GM20431 (cell line): Measurements from ENCODE around the gene MEIOSIN.

Source experiments
- in situ Hi-C: fragments of 300-500 bp; cut with MseI, MboI; formaldehyde crosslinking; loops from one replicate; pipeline ENCODE4 v1.15.0; 2020; ENCODE audit warnings: low sequenced_read_pairs; ENCODE audit not compliant: unreplicated experiment

MEIOSIN gene

DNA sequence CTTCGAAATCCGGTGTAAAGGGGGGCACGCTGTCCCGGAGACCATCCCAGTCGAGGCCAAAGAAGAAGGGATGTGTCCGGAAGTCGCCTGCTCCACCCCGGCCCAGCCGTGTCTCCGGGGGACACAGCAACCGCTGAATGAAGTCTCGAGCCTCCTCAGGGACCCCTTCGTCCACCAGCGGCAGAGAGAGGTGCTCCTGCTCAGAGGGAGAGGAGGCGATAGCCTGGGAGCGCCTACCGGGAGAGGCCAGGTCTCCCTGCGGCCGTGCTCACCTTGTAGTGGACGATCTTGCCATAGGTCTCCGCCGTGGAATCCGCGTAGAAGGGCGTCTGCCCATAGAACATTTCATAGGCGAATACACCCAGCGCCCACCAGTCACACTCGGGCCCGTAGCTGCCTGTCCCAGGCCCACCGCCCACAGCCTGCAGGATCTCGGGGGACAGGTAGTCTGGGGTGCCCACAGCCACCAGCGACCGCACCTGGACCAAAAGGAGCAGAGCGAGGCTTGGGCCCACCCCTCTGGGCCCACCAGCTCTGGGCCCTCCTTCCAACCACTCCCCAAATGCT is 44.2 kb downstream of the MEIOSIN start:
- in situ Hi-C loops, result no loop called here

DNA sequence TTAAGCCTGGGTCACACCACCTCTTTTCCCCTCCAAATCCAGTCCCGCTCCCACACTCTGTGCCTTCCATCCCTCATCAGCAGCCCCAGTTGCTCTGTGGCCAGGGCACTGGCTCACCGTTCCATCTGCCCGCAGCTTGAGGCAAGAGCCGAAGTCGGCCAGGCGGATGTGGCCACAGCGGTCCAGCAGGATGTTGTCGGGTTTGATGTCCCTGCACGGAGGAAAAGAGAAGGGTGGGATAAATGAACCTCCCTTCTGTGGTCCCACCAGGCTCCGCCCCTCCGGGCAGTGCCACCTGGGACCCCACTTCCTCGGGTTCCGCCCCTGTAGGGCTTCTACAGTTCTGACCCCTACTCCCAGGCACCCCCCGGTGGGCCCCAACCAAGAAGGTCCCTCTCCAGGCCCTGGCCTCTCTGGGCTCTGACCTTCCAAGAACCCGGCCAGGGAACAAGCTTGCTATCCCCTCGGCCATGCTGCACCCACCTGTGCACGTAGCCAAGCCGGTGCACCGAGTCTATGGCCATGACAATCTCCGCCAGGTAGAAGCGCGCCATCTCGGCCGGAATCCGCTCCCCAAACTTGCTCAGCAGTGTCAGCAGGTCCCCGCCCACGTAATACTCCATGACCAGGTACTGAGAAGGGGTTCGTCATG is 44.9 kb downstream of the MEIOSIN start:
- in situ Hi-C loops, result no loop called here

DNA sequence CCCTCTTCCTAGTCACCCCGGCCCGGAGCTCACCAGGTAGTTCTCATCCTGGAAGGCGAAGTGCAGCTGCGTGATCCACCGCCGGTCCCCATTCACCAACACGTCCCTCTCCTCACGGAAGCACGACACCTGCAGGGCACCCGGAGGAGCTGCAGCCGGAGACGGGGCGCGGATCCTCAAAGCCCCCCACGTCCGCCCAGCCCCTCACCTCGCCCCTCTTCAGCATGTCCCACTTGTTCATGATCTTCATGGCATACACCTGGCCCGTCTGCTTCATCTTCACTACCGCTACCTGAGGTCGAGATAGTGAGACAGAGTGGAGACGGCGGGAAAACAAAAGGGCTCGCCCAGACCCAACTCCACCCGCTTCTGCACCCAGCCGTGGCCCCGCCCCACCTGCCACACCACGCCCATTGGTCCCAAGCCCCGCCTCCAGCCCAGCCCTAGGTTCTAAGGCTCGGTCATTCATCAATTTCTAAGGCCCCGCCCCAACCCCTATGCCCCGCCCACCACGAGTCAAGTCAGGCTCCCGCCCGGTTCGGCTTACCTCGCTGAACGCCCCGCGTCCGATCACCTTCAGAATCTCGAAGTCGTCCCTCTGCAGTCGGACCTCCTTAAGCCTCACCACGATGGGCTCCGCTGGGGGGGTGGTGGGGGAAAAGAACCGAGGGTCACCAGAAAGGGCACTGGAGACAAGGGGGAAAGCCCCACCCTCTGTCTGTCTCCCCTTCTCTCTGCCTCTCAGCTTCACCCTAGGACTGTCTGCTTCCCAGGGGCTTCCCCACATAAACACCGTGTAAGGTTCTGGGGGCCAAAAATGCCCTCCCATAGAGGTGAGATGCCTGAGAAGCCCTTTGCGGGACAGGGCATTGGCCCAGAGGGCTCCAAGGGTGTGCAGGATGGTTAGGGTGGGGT is 46.2 kb downstream of the MEIOSIN start:
- in situ Hi-C loops, result no loop called here

DNA sequence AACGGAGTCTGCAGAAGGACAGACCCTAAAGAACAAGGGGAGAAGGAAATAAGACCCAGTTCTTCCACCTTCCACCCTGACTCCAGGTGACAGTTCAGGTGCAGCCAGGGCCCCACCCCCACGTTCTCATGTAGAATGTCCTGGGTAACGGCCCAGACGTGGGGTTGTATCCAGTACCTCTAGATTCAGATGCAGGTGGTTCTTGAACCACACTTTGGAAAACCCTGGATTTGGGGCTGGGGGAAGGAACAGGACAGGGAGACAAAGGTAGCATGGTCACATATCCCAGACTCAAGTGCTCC is 46.9 kb downstream of the MEIOSIN start:
- in situ Hi-C loops, result no loop called here

DNA sequence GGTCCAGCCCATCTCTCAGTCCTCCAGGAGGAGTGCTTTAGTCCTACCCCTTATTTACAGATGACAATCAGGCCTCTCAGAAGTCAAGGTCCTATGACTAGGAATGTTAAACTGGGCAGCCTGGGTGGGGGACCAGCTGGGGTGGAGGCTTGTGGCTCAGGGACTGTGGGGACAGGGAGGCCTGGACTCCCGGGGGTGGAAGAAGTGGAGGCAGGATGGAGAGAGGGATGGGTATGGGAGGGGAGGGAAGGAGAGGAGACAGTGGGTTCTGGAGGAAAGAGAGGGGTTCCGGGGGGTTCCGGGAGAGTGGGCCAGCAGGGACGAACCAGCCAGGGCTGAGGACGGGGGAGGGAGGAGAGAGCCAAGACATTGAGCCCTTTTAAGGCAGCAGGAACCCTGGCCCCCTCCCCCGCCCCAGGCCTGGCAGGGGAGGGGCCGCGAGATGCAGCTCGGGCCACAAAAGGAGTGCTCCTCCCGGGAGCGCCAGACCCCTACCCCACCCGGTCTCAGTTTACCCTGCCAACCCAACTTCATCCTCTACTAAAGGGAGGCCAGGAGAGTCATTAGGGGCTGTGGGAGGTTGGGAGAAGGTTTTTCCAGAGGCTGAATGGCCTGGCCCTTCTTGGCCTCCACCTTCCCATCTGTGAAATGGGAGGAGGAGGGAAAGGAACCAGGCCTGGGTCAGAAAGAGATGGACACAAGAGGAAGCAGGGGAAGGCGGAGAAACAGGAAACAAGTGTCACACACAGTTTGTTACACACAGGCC is 47.4 kb downstream of the MEIOSIN start:
- in situ Hi-C loops, result no loop called here

DNA sequence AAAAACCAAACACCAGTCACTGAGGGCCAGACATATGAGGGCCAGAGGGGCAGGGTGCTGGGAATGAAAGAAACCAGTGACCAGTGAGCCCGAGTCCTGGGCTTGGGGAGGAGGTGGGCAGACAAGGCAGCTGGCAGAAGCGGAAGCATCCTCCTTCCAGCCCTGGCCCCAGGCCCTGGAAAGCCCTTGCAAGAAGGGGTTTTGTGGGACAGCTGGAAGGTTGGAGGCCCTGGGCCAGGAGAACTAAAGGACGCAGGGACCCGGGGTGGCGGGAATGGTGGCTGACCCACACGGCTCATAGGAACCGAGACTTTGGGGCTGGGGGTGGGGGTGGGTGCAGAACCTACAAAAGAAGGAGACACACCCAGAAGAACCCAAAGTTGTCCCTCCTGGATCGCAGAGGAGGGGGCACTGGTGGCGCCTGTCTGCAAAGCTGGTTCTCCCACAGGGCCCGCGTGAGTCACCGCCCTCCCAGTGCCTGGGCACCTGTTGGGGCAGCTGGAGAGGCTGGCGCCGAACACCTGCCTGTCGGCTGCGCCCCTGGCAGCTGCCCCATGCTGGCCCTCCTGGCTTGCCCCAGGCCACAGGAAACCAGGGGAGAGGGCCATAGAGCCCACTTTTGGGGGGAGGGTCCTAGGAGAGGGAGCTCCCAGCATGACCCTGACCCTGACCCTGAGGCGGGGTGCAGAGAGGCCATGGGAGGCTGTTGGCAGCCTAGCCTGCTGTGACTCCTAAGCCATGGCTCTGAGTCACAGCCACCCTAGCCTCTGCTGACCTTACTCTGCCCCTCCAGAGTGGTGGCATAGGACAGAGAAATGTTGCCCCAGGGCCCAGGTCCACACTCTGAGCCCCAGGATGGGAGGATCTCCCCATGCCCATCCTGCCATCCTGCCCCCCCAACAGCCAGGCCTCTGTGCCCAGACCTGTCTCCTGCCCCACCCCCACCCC is 48.2 kb downstream of the MEIOSIN start:
- in situ Hi-C loops, result no loop called here

DNA sequence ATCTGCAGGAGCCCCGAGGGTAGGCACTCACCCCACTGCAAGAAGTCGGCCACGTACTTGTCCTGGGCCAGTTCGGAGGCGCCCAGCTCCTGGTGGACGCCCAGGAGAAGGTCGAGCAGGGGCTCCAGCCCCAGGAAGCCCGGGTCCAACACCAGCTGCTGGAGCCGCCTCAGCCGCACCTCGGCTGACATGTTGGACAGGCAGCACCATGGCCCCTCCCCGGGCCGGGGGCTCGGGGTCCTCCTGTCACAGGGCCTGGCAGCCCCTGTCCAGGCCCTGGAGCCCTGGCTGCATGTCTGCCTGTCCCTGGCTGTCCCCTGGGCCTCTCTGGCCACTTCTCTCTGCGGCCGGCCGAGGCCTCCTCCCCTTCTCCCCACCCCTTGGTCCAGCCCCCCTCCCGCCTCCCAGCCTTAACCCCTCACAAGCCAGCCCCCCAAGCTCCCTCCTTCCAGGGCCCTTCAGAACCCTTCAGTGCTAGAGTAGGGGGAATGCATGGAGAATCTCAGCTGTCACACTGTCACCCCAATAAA is 49.0 kb downstream of the MEIOSIN start, which contains the start of gene DMPK:
DMPK (minus strand) TSS at position 329 of the 530 bp plus-strand sequence; CDS start at position 191, 138 bp downstream.
- in situ Hi-C loops, result no loop called here

DNA sequence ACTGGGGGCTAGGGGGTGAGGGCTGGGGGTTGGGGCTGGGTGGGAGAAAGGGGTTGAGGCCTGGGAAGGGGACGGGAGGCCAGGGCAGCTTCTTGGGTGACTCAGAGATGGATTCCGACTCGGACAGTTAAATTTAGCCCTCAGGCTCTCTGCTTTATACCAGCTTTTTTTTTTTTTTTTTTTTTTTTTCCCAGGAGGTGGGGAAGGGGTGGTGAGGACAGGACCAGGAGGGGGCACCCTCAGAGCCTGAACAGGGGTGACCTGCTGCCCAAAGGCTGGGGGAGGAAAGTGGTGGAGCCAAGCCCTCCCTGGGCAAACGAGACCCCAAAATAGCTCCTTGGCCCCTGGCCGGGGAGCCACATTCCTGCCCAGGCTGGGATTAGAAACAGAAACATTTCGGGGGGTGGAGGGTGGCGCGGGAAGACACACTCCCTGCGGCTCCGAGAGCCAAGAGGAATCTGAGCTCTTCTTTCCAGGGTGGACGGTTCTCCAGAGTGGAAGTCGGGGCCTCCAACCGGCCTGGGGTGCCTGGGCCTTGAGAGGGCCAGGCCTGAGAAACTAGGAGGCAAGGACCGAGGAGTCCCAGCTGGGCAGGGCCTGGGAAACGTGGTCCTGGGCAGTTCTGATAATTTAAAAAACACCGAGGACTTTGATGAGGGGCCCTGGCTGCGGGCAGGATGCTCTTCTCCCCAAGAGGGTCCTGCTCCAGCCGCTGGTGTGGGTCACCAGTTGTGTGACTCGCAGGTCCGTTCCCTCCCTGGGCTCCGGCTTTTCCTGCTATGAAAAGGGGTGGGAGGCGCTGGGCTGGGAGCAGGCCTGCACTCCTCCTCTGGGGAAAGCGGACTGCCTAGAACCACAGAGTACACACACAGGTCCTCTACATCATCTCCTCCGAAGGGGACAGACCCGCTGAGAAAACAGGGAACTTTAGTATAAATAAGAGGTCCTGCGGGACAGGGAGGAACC is 49.9 kb downstream of the MEIOSIN start:
- in situ Hi-C loops, result no loop called here

DNA sequence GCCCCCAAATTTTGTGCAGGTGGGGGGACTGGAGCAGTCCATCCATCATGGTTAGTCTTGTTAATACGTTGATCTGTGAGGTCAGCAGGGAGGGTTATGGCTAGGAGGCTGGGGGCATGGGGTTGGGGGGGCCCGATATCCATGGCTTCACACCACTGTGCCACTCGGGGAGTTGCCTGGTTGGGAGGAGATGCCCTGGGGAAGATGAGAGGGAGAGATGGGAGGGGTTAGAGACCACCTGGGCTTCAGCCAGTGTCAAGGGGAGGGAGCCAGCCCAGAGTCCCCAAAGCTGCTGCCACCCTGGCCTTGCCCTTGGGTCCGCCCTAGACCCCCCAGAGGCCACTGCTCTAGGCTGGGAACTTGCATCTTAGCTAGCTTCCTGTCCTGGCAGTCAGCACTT is 50.9 kb downstream of the MEIOSIN start:
- in situ Hi-C loops, result no loop called here

DNA sequence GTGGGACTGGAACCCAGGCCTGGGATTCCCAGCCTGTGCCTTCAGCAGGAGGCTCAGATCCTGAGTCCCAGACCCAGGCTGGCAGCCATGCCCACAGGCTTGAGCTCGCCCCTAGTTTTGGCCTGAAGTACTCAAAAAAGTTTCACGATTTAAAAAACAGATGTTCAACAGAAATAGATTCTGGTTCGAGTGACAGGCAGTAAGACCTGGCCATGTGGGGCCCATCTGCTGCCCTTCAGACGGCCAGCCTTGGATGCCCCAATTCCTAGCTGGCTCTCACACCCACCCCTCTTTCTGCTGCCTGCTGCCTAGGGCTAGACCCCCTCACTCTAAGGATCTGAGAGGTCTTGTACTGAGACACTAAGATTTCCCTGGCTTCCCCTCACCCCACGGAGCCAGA is 51.9 kb downstream of the MEIOSIN start:
- in situ Hi-C loops, result no loop called here

DNA sequence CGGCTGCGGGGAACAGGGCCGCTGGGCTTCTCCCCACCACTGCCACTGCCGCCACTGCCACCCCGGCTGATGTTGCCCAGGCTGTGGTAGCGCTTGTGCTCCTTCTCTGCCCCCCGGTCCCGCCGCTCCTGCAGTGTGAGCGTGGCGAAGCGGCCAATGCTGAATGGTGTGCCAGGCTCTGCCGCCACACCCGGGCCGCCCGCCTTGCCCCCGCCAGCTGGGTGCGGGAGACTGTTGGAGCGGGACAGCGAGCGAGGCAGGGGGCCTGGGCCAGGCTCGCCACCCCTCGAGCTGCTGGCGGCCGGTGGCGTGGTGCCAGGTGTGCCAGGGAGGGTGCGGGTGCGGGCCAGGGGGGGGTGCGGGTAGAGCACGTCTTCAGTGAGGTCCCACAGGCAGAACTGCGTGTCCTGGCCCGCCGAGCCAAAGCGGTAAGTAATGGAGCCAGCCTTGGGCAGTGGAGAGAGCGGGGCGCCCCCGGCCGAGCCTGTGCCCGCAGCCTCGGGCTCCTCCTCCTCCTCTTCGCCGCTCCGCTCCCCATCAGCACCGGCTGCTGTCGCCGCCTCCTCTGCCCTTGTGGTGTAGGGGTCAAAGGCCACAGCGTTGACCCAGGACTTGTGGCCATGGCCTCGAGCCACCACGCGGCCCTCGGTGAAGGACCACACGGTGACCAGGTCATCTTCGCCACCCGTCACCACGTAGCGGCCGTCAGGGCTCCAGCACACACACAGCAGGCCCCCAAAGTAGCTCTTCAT is 52.7 kb downstream of the MEIOSIN start:
- in situ Hi-C loops, result no loop called here

DNA sequence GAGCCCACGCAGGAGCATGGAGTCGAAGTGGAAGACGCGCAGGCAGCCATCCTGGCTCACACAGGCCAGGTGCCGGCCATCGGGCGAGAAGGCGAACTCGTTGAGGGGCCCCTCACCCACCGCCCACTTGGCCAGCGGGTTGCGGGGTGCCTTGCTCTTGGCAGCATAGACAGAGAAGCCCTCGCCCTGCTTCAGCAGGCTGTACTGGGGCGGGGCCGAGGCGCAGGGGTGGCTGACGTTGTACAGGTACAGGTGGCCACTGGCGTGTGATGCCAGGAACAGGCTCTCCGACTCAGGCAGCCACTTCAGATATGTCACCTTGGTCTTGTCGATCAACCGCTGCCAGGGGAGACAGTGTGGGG is 53.3 kb downstream of the MEIOSIN start:
- in situ Hi-C loops, result no loop called here

DNA sequence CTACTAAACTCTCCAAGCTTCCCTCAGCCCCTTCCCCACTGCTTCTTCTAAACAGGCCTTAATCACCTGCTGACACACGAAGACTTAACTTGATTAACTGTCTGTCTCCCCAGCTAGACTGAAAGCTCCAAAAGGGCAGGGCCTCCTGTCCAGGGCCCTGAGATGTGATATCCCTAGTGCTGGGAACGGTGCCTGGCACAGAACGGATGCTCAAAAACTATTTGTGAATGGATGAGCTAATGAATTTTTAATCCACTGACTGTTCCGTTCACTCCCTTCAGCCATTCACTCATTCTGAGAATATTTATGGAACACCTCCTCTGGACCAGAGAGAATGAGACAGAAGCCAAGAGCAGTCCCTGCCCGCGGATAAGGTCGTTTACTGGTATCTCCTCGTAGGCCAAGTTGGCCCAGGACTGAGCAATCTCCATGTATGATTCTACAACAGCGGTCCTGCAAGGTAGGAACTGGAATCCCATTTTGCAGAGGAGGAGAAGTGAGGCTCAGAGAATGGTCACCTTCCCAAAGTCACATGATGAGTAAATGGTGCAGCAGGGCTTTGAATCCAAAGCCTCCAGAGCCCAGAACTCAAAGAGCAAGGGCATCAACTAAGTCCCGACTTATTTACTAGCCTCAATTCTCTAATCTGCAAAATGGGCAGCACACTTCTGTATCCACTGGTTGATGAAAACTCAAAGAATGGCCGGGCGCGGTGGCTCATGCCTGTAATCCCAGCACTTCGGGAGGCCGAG is 56.0 kb downstream of the MEIOSIN start:
- in situ Hi-C loops, result no loop called here

DNA sequence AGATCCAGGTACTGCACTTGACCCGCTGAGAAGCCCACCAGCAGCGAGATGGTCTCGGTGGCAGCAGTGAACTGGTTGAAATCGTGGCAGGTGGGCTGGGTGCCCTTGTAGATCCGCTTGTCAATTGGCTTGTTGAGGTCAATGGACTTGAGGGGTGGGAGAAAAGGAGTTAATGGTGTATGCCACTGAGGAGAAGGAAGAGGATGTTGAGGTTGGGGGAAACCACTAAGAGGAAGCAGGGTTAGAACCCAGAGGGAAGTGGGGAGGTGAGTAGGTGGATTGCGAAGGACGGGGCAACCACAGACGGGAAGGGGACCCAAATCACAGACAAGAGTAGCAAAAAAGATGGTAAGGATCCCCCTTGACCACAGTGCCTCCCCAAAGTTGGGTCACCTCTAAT is 57.7 kb downstream of the MEIOSIN start:
- in situ Hi-C loops, result no loop called here

DNA sequence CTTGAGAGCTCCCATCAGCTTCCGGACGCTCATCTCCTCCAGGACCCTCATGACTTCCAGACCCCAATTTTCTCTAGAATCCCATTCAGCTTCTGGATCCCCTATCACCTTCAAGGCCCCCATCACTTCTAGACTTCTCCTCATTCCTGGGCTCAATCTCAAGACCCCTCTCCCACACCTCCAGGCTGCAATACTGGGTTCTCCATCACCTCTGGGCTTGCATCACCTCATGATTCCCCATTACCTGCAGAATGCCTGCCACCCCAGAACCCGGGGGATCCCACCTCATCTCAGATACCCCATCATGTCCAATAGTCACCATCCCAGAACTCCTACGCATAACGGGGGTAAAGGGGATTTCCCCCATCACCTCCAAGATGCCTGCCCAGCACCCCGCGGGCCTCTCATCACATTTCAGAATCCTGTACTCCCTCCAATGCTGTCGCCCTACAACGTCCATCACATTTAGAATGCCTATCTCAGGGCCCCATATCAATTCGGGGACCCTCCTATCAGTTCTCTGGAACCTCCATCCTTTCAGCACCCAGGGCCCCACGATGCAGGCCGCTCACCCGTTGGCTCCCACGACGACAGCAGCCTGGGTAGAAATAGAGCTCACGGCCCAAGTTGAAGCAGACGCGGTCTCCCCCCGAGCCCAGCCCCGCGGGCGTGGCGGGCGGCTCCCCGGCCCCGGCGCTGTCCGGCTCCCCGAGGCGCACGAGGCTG is 58.7 kb downstream of the MEIOSIN start:
- in situ Hi-C loops, result no loop called here

DNA sequence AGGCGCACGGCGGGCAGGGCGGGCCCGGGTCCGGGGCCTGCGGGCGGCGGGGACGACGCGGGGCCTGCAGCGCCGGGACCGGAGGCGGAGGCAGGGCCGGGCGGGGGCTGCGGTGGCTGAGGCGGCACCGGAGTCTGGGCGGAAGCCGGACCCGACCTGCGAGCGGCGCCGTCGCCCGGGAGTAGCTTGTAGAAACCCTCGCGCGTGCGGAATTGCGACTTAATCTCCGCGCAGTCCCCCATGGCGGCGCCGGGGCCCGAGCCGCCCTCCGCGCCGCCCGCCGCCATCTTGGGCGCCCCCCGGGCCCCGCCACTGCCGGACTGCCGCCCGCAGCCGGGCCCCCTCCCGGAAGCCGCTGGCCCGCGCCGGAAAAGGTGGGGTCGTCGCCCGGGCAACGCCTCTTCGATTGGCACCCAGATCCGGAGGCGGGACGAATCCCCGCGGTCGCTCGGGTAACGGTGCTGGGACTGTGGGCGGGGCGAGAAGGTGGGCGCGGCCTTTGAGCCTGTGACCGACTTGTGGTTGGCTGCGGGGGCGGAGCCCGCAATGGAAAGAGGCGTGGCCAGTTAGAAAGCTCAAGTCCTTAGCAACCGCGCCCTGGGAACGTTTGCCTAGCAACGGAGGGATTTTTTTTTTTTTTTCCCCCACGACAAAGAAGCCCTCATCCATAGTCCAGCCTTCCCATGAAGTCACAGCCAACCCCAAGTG is 59.4 kb downstream of the MEIOSIN start, which contains the start of gene DMWD:
DMWD (minus strand) TSS at position 376 of the 708 bp plus-strand sequence; CDS start at position 287, 89 bp downstream.
- in situ Hi-C loops, result no loop called here
